PC-3 (cell line): ENCODE data around the gene SMIM7. TPM values are rescaled to one million over a fixed set of nuclear protein-coding genes. Genes with fewer than 3 reads are reported as not detected.

Experiments
- ATAC-seq: fragments of 200-7000 bp; cut with Tn5 transposase; 2 replicates; pipeline ENCODE4 v1.9.1; 2020; ENCODE audit warnings: mild to moderate bottlenecking, moderate library complexity
- BruUV-seq: library from RNA; stranded (reverse); fragments of 400-500 nt; replicated peaks from 2 replicates; lab custom pipeline; 2021; lab: Mats Ljungman, UMichigan
- CTCF ChIA-PET: fragments of 300-600 bp; sonication (Branson Sonifier 250); formaldehyde crosslinking; loops from one replicate; lab custom pipeline; 2022; ENCODE audit warnings: antibody characterized with exemption; lab: Charles Lee
- POLR2A ChIA-PET: fragments of 300-600 bp; sonication (Branson Sonifier 250); formaldehyde crosslinking; loops from one replicate; lab custom pipeline; 2022; ENCODE audit warnings: antibody characterized with exemption; ENCODE audit not compliant: unreplicated experiment; lab: Charles Lee
- DNase-seq: peaks from one replicate; pipeline ENCODE4 v3.0.0-alpha.2; 2015
- H2AFZ ChIP-seq: fragments of 300-600 bp; sonication (generic); 2 replicates; pipeline ENCODE4 v1.6.0; 2016; ENCODE audit warnings: antibody characterized with exemption, low read length
- H3F3A ChIP-seq: fragments of 300-600 bp; sonication (generic); one replicate; pipeline ENCODE4 v1.6.0; 2017; ENCODE audit warnings: antibody characterized with exemption, low read length, control low read depth, mild to moderate bottlenecking; ENCODE audit not compliant: unreplicated experiment
- H3K27ac ChIP-seq: fragments of 300-600 bp; sonication (generic); 2 replicates; pipeline ENCODE4 v1.5.1; 2016; ENCODE audit warnings: mild to moderate bottlenecking, low read length
- H3K27me3 ChIP-seq: fragments of 300-600 bp; sonication (generic); 2 replicates; pipeline ENCODE4 v1.6.1; 2016; ENCODE audit warnings: low read length, mixed read lengths
- H3K36me3 ChIP-seq: fragments of 300-600 bp; sonication (generic); 2 replicates; pipeline ENCODE4 v1.6.1; 2016; ENCODE audit warnings: low read depth, mixed run types, low read length, mixed read lengths
- H3K4me1 ChIP-seq: fragments of 300-600 bp; sonication (generic); 2 replicates; pipeline ENCODE4 v1.5.1; 2016; ENCODE audit warnings: low read length; ENCODE audit not compliant: insufficient read depth
- H3K4me2 ChIP-seq: fragments of 300-600 bp; sonication (generic); 2 replicates; pipeline ENCODE4 v1.6.0; 2016; ENCODE audit warnings: low read length
- H3K4me3 ChIP-seq: fragments of 300-600 bp; sonication (generic); 2 replicates; pipeline ENCODE4 v1.5.1; 2016; ENCODE audit warnings: mild to moderate bottlenecking, low read length, mixed read lengths
- H3K79me2 ChIP-seq: fragments of 300-600 bp; sonication (generic); 2 replicates; pipeline ENCODE4 v1.6.1; 2017; ENCODE audit warnings: low read length, mixed read lengths
- H3K9ac ChIP-seq: fragments of 300-600 bp; sonication (generic); 2 replicates; pipeline ENCODE4 v1.6.0; 2016; ENCODE audit warnings: mild to moderate bottlenecking, low read length
- H3K9me2 ChIP-seq: fragments of 300-600 bp; sonication (generic); replicated peaks from 2 replicates; pipeline ENCODE4 v1.6.1; 2016; ENCODE audit warnings: mixed run types, low read length, mixed read lengths
- H3K9me3 ChIP-seq: fragments of 300-600 bp; sonication (generic); 2 replicates; pipeline ENCODE4 v1.6.1; 2016; ENCODE audit warnings: low read length, mixed read lengths
- H4K20me1 ChIP-seq: fragments of 300-600 bp; sonication (generic); 2 replicates; pipeline ENCODE4 v1.6.1; 2016; ENCODE audit warnings: low read length, mixed read lengths
- CTCF ChIP-seq: fragments of 300-600 bp; sonication (generic); conservative IDR thresholded peaks from 2 replicates; pipeline ENCODE4 v1.5.1; 2017; ENCODE audit warnings: antibody characterized with exemption, low read depth, mild to moderate bottlenecking, low read length
- EZH2 ChIP-seq: fragments of 300-600 bp; sonication (generic); IDR thresholded peaks from one replicate; pipeline ENCODE4 v1.6.1; 2017; ENCODE audit warnings: antibody characterized with exemption, mild to moderate bottlenecking, low read length; ENCODE audit not compliant: unreplicated experiment
- EZH2phosphoT487 ChIP-seq: fragments of 300-600 bp; sonication (generic); IDR thresholded peaks from 2 replicates; pipeline ENCODE4 v1.6.1; 2018; ENCODE audit warnings: mild to moderate bottlenecking, antibody characterized with exemption, low read length, borderline replicate concordance
- intact Hi-C: fragments of 100-400 bp; cut with micrococcal nuclease; formaldehyde crosslinking; loops from 2 replicates; pipeline ENCODE4 v1.9.0; 2023
- total RNA-seq: library from RNA; depleted of rRNA; stranded (reverse); fragments of >200 nt; gene quantifications from 2 replicates; pipeline ENCODE4 v1.2.3, GENCODE V29; 2014

SMIM7 gene
- total RNA-seq, 1 experiment from 2014 or later = 74.1 TPM

- Histone ChIP-seq H3K4me1 (no peaks in the 10 kb centered on the region), H3K4me3 (no peak overlapping the region), H3K27ac (no peak overlapping the region), H3K9ac (no peak overlapping the region), H3K4me2 (no peak overlapping the region), H3F3A (no peaks in the 10 kb centered on the region), H3K27me3 (no peaks in the 10 kb centered on the region), H3K36me3 (peaks cover 49% of the 10 kb centered on the region), H3K9me2 (no peaks in the 10 kb centered on the region), H3K9me3 (no peaks in the 10 kb centered on the region), H3K79me2 (peaks cover 16% of the 10 kb centered on the region), H4K20me1 (no peaks in the 10 kb centered on the region), H2AFZ (no peak overlapping the region)
- ChIA-PET POLR2A (no interaction called here), CTCF (no interaction called here)
- intact Hi-C loops = no loop called here
- no peak for ATAC-seq
- no TSS peak for BruUV-seq
- TF ChIP-seq CTCF = no peak
- TF ChIP-seq EZH2phosphoT487 = no peak
- TF ChIP-seq EZH2 = no peak
- DNase-seq = no peak
These were observed 9.1 kb downstream of the SMIM7 start for GRCh38 chr19:16650821-16651220.

- Histone ChIP-seq H3K36me3 (peaks cover 52% of the 10 kb centered on the region), H3K27ac (no peak overlapping the region), H3K9me3 (no peaks in the 10 kb centered on the region), H3K9me2 (no peaks in the 10 kb centered on the region), H3K9ac (no peak overlapping the region), H2AFZ (no peak overlapping the region), H3F3A (no peaks in the 10 kb centered on the region), H3K27me3 (no peaks in the 10 kb centered on the region), H3K4me1 (no peaks in the 10 kb centered on the region), H3K4me2 (no peak overlapping the region), H4K20me1 (no peaks in the 10 kb centered on the region), H3K4me3 (no peak overlapping the region), H3K79me2 (peaks cover 18% of the 10 kb centered on the region; the same call in 1 of the 2 replicates)
- intact Hi-C loops = no loop called here
- DNase-seq (no peak), ATAC-seq (no peak)
- POLR2A ChIA-PET = no interaction called here
- BruUV-seq = no TSS peak
- CTCF ChIA-PET = no interaction called here
- TF ChIP-seq CTCF = no peak
- TF ChIP-seq EZH2 = no peak
- TF ChIP-seq EZH2phosphoT487 = no peak
These were observed 10.2 kb downstream of the SMIM7 start for GRCh38 chr19:16649734-16650133.

GRCh38 chr19:16645140-16645539 lies 14.8 kb downstream of the SMIM7 start:
- BruUV-seq = no TSS peak
- no peak overlapping the region for H3K27ac ChIP-seq
- H3K9ac ChIP-seq = no peak overlapping the region
- H4K20me1 ChIP-seq = no peaks in the 10 kb centered on the region
- no peak overlapping the region for H2AFZ ChIP-seq
- H3K79me2 ChIP-seq = peaks cover 34% of the 10 kb centered on the region; the same call in 1 of the 2 replicates
- H3K4me3 ChIP-seq = no peak overlapping the region
- no peak for TF ChIP-seq EZH2
- TF ChIP-seq CTCF = no peak
- TF ChIP-seq EZH2phosphoT487 = no peak
- H3K9me3 ChIP-seq = no peaks in the 10 kb centered on the region
- peaks cover 37% of the 10 kb centered on the region for H3K36me3 ChIP-seq
- H3K9me2 ChIP-seq = no peaks in the 10 kb centered on the region
- ChIA-PET CTCF (no interaction called here), POLR2A (no interaction called here)
- DNase-seq (no peak), ATAC-seq (no peak)
- H3F3A ChIP-seq = no peaks in the 10 kb centered on the region
- no peak overlapping the region for H3K4me2 ChIP-seq
- no peaks in the 10 kb centered on the region for H3K4me1 ChIP-seq
- no peaks in the 10 kb centered on the region for H3K27me3 ChIP-seq
- intact Hi-C loops = no loop called here
